ENCODE data around the gene ETS1. TPM values are rescaled to one million over a fixed set of nuclear protein-coding genes. Genes with fewer than 3 reads are reported as not detected.

Gene ETS1
- total and polyA plus RNA-seq, 5 donors = 24.5 to 60.6 (median 50.6) TPM

DNA sequence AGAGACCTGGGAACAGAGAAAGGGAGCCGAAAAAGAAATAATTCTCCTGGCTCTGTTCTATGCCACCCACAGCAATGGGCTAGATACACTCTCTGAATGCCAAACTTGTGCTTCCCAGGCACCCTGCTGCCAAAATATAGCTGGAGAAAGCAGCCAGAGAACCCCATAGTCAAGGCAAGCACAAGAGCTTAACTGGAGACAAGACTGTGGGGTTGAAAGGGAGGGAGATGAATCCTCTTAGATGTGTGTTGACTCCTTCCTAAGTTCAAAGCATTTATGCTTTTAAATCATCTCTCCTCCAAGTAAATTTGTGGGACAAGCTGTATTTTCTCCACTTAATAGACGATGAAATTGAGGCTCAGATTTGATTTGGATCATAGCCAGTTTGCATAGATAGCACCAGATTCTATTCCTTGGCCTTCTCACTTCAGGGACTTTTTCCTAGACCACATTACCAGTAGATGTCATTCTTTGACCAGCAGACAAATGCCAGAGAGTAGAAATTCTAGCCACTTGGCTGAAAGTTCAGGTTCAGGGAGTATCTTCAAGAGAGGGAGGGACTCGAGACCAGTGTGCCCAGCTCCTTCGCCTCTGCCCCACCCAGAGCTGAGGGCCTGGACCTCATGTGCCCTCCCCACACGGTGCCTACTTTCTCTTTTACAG lies 16.5 kb upstream of the ETS1 start:
- no peaks in the 10 kb centered on the region for H3K4me1 ChIP-seq (ENCODE audit: control insufficient read depth, insufficient read depth, low read length)
- ATAC-seq = peak in 1 of 2 donors; percentile 42
- intact Hi-C loops (cut with DNase I) = no loop called here
- no peaks in the 10 kb centered on the region for H3K27me3 ChIP-seq (ENCODE audit: control insufficient read depth, insufficient read depth)
- no peak overlapping the region for H3K27ac ChIP-seq (ENCODE audit: low read length)
- 59% methylated on average over 5 of the region's 5 CpGs for WGBS
- H3K9me3 ChIP-seq (ENCODE audit: control insufficient read depth, low read length) = no peaks in the 10 kb centered on the region
- no peak for DNase-seq
- no peak overlapping the region for H3K4me3 ChIP-seq (ENCODE audit: low read length)

GRCh38 chr11:128603003-128603696 lies 15.8 kb upstream of the ETS1 start:
- no peaks in the 10 kb centered on the region for H3K9me3 ChIP-seq (ENCODE audit: control insufficient read depth, low read length)
- no peaks in the 10 kb centered on the region for H3K4me1 ChIP-seq (ENCODE audit: control insufficient read depth, insufficient read depth, low read length)
- no peak overlapping the region for H3K27ac ChIP-seq (ENCODE audit: low read length)
- no peak overlapping the region for H3K4me3 ChIP-seq (ENCODE audit: low read length)
- DNase-seq (no peak), ATAC-seq (no peak)
- WGBS = 62% methylated on average over 3 of the region's 3 CpGs
- intact Hi-C loops (cut with DNase I) = no loop called here
- no peaks in the 10 kb centered on the region for H3K27me3 ChIP-seq (ENCODE audit: control insufficient read depth, insufficient read depth)

GRCh38 chr11:128599729-128600128 lies 12.4 kb upstream of the ETS1 start:
- intact Hi-C loops (cut with DNase I) = no loop called here
- ATAC-seq (no peak), DNase-seq (no peak)
- H3K27me3 ChIP-seq (ENCODE audit: control insufficient read depth, insufficient read depth) = no peaks in the 10 kb centered on the region
- 82% methylated on average over 1 of the region's 1 CpG for WGBS
- no peaks in the 10 kb centered on the region for H3K4me1 ChIP-seq (ENCODE audit: control insufficient read depth, insufficient read depth, low read length)
- H3K4me3 ChIP-seq (ENCODE audit: low read length) = no peak overlapping the region
- no peaks in the 10 kb centered on the region for H3K9me3 ChIP-seq (ENCODE audit: control insufficient read depth, low read length)
- no peak overlapping the region for H3K27ac ChIP-seq (ENCODE audit: low read length)

DNA sequence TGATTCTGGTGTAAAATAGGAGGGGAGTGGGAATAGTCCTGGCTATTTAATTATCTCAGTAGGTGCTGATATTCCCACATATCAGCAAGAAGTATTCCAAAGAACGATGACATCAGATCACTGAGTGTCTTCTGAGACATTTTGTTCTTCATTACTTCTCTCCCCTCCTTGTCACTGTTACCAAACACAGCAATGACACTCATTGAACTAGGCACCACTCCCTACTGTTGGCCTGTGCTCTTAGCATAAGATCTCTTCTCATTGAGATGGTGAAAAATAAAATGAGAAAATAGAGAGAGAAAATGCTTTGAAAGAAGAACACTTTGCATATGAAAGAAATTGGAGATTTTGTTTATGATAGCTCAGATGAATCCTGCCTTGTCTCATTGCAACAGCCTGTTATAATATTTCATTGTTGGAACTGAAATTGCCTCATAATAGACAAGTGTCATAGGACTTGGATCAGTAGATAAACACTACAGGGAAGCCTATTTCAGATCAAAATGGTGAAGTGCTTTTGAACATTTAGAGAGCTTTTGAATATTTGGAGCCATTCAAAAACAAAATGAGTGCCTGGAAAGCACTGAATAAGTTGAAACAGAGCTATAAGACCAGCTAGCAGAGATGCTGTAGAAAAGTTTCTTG lies 11.3 kb upstream of the ETS1 start:
- DNase-seq = no peak
- intact Hi-C loops (cut with DNase I) = no loop called here
- no peak overlapping the region for H3K27ac ChIP-seq (ENCODE audit: low read length)
- no peaks in the 10 kb centered on the region for H3K9me3 ChIP-seq (ENCODE audit: control insufficient read depth, low read length)
- no peak for ATAC-seq
- no peaks in the 10 kb centered on the region for H3K4me1 ChIP-seq (ENCODE audit: control insufficient read depth, insufficient read depth, low read length)
- no peak overlapping the region for H3K4me3 ChIP-seq (ENCODE audit: low read length)
- H3K27me3 ChIP-seq (ENCODE audit: control insufficient read depth, insufficient read depth) = no peaks in the 10 kb centered on the region
- WGBS = 79% methylated on average over 1 of the region's 1 CpG

DNA sequence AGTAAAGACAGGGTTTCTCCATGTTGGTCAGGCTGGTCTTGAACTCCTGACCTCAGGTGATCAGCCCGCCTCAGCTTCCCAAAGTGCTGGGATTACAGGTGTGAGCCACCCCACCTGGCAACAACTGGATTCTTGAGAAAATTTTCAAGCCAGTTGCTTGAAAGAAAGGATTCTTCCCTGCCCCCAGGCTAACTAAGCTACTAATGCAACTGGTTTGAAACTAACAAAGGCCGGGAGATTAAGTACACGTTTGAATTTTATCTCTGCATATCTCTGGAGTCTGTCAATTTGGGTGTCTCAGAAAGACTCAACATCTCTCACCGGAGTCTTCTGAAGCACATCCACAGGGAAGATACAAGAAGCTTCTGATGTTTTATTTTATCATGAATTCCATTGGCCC lies 10.7 kb upstream of the ETS1 start:
- Histone ChIP-seq H3K4me1 (ENCODE audit: control insufficient read depth, insufficient read depth, low read length) (no peaks in the 10 kb centered on the region), H3K4me3 (ENCODE audit: low read length) (no peak overlapping the region), H3K9me3 (ENCODE audit: control insufficient read depth, low read length) (no peaks in the 10 kb centered on the region), H3K27me3 (ENCODE audit: control insufficient read depth, insufficient read depth) (no peaks in the 10 kb centered on the region), H3K27ac (ENCODE audit: low read length) (no peak overlapping the region)
- no peak for DNase-seq
- 83% methylated on average over 4 of the region's 4 CpGs for WGBS
- ATAC-seq = no peak
- intact Hi-C loops (cut with DNase I) = no loop called here

DNA sequence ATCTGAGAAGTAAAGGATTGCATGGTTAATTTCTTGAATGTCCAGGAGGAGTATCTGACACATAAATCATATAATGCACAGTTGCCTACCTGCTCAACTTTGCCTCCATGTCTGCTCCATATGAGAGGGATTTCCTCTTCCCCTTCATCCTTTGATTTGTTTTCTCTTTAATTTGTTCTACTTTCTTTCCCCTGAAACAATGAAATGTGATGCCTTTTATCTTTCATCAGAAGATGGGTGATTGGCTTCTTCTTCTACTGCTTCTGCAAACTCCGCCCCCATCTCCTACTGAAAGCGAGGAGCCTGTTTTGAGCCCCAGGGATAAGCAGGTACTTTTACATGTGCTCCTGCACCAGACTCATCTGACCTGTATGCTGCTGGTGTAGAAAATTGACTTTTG lies 9.9 kb upstream of the ETS1 start:
- intact Hi-C loops (cut with DNase I) = no loop called here
- Histone ChIP-seq H3K27ac (ENCODE audit: low read length) (no peak overlapping the region), H3K9me3 (ENCODE audit: control insufficient read depth, low read length) (no peaks in the 10 kb centered on the region), H3K4me1 (ENCODE audit: control insufficient read depth, insufficient read depth, low read length) (peaks cover 4% of the 10 kb centered on the region), H3K27me3 (ENCODE audit: control insufficient read depth, insufficient read depth) (no peaks in the 10 kb centered on the region), H3K4me3 (ENCODE audit: low read length) (no peak overlapping the region)
- DNase-seq (no peak), ATAC-seq (no peak)
- 94% methylated on average over 2 of the region's 2 CpGs for WGBS

- H3K9me3 ChIP-seq (ENCODE audit: control insufficient read depth, low read length) = no peaks in the 10 kb centered on the region
- no peak for DNase-seq
- intact Hi-C loops (cut with DNase I) = no loop called here
- H3K27ac ChIP-seq (ENCODE audit: low read length) = no peak overlapping the region
- H3K4me3 ChIP-seq (ENCODE audit: low read length) = no peak overlapping the region
- no peaks in the 10 kb centered on the region for H3K27me3 ChIP-seq (ENCODE audit: control insufficient read depth, insufficient read depth)
- WGBS = 83% methylated on average over 2 of the region's 2 CpGs
- ATAC-seq = no peak
- peaks cover 4% of the 10 kb centered on the region for H3K4me1 ChIP-seq (ENCODE audit: control insufficient read depth, insufficient read depth, low read length)
Observed at GRCh38 chr11:128596250-128596649, 8.9 kb upstream of the ETS1 start.

- Histone ChIP-seq H3K27me3 (ENCODE audit: control insufficient read depth, insufficient read depth) (no peaks in the 10 kb centered on the region), H3K9me3 (ENCODE audit: control insufficient read depth, low read length) (no peaks in the 10 kb centered on the region), H3K4me1 (ENCODE audit: control insufficient read depth, insufficient read depth, low read length) (peaks cover 4% of the 10 kb centered on the region), H3K4me3 (ENCODE audit: low read length) (no peak overlapping the region), H3K27ac (ENCODE audit: low read length) (no peak overlapping the region)
- 82% methylated on average over 3 of the region's 3 CpGs for WGBS
- intact Hi-C loops (cut with DNase I) = no loop called here
- ATAC-seq = no peak
- DNase-seq = no peak
Observed at GRCh38 chr11:128595775-128596174, 8.4 kb upstream of the ETS1 start.

DNA sequence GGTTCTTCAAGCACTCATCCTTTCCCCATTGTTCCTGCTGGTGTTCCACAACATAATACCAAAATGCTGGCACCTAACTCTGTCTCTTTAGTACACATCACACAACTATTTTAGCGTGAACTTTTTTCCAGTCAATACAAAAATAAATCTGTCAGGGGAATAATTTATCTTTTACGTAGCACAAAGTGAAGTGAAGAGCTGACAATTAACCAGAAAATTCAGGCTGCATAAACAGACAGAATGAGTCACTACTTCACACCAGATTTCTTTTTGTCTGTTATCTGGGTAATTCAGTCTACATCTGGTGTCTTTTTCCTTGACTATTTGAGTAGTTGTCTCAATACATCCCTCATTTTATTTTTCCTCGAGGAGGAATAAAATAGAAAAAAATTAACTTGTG lies 7.9 kb upstream of the ETS1 start:
- Histone ChIP-seq H3K9me3 (ENCODE audit: control insufficient read depth, low read length) (no peaks in the 10 kb centered on the region), H3K27ac (ENCODE audit: low read length) (no peak overlapping the region), H3K4me1 (ENCODE audit: control insufficient read depth, insufficient read depth, low read length) (peaks cover 4% of the 10 kb centered on the region), H3K27me3 (ENCODE audit: control insufficient read depth, insufficient read depth) (no peaks in the 10 kb centered on the region), H3K4me3 (ENCODE audit: low read length) (no peak overlapping the region)
- ATAC-seq (peak in 1 of 2 donors; percentile 69), DNase-seq (no peak)
- 36% methylated on average over 3 of the region's 3 CpGs for WGBS
- intact Hi-C loops (cut with DNase I) = no loop called here

- DNase-seq = no peak
- Histone ChIP-seq H3K27ac (ENCODE audit: low read length) (no peak overlapping the region), H3K4me3 (ENCODE audit: low read length) (no peak overlapping the region), H3K27me3 (ENCODE audit: control insufficient read depth, insufficient read depth) (no peaks in the 10 kb centered on the region), H3K4me1 (ENCODE audit: control insufficient read depth, insufficient read depth, low read length) (peaks cover 4% of the 10 kb centered on the region), H3K9me3 (ENCODE audit: control insufficient read depth, low read length) (no peaks in the 10 kb centered on the region)
- 71% methylated on average over 1 of the region's 1 CpG for WGBS
- intact Hi-C loops (cut with DNase I) = no loop called here
- no peak for ATAC-seq
Observed at GRCh38 chr11:128594226-128594625, 6.9 kb upstream of the ETS1 start.

DNA sequence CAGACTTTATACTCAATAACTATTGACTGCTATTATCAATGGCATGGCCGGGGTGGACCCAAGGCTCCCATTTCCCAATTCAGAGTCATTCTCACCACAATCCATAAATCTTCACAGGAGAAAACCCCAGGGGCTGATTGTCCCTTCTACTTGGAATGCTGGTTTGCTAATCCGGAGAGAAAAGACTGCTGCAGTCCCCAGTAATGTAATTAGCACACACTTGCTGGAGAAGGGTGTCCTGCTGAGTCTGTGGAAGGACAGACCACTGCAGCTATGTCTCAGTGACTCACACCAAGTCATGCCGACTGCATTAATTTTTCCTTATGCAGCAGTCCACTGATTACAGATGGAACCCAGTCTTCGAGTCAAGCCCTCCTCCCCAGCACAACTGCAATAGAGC lies 5.9 kb upstream of the ETS1 start:
- DNase-seq (no peak), ATAC-seq (no peak)
- Histone ChIP-seq H3K27ac (ENCODE audit: low read length) (no peak overlapping the region), H3K27me3 (ENCODE audit: control insufficient read depth, insufficient read depth) (no peaks in the 10 kb centered on the region), H3K4me1 (ENCODE audit: control insufficient read depth, insufficient read depth, low read length) (peaks cover 4% of the 10 kb centered on the region), H3K9me3 (ENCODE audit: control insufficient read depth, low read length) (no peaks in the 10 kb centered on the region), H3K4me3 (ENCODE audit: low read length) (no peak overlapping the region)
- intact Hi-C loops (cut with DNase I) = no loop called here
- 76% methylated on average over 4 of the region's 4 CpGs for WGBS

Measured in right cardiac atrium (tissue), 5 donors.